Measurements from ENCODE around the gene MYH3.

The MYH3 gene

DNA sequence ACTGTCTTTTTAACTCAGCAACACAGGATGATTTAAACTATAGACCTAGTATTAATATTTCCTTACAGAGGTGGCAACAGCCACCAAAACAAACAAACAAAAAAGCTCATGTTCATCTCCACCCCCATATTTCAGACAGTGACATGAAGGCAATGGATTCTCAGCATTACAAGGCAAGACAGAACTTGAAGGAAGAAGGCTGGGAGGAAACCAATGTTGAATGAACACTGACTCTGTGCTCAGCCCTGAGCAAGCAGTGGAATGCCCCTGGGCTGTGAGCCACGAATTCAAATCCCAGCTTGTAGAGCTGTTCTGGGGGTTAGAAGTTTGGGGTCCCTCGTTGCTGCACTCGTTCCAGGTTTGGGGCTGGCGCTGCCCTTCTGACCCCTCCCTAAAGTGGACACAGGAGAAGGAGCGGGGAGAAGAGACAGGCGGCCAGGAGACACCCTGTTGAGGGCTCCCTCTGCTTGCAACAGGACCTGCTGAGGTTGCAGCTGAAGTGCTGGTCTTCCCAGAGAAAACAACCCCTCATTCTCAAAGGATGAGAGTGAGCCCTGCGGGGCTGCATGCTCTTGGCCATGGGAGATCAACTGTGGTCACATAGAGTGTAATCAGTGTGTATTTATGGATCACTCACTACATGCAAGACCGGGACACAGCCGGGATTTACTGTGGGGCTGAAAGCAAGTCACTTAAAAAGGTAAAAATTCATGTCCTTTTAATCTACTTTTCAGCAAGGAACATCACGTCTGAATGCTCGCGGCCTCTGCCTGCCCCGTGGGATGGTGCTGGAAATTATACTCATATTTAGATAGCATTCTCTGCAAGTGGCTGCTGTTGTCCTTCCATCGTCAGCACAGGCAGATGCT lies 34.3 kb downstream of the MYH3 start:
- Histone ChIP-seq H3K9ac (no peak overlapping the region), H3K27me3 (ENCODE audit: insufficient read depth, low read depth) (no peaks in the 10 kb centered on the region), H3K4me2 (no peak overlapping the region), H3K4me3 (IDR thresholded peaks at IDR 0.05; ENCODE audit: insufficient read depth, low read depth, low read length) (no peak overlapping the region), H3K4me1 (ENCODE audit: low read depth, poor library complexity, severe bottlenecking) (no peaks in the 10 kb centered on the region), H3K79me2 (ENCODE audit: insufficient read depth, low read depth) (no peaks in the 10 kb centered on the region), H2AFZ (ENCODE audit: low read depth) (no peak overlapping the region), H3K27ac (no peak overlapping the region), H4K20me1 (ENCODE audit: insufficient read depth) (no peaks in the 10 kb centered on the region), H3K36me3 (ENCODE audit: insufficient read depth) (no peaks in the 10 kb centered on the region)
- no peak for TF ChIP-seq CTCF (conservative IDR thresholded peaks at IDR 0.05; ENCODE audit: low read depth, low read length)

DNA sequence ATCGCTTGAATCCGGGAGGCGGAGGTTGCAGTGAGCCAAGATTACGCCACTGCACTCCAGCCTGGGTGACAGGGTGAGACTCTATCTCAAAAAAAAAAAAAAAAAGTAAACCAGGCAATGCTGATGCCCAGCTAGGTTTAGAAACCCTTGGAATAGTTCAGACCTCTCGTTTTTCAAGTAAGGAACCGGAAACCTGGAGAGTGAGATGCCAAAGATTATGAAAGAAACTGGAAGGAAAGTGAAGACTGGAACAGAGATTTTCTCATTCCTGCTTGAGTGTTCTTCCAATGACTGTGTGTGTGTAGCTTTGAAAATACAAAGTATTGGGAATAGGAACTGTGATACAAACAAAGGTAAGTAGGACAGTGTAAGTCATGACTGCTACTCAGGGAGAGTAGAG lies 35.7 kb downstream of the MYH3 start:
- Histone ChIP-seq H3K9ac (no peak overlapping the region), H4K20me1 (ENCODE audit: insufficient read depth) (no peaks in the 10 kb centered on the region), H3K4me2 (no peak overlapping the region), H3K27me3 (ENCODE audit: insufficient read depth, low read depth) (no peaks in the 10 kb centered on the region), H3K4me3 (IDR thresholded peaks at IDR 0.05; ENCODE audit: insufficient read depth, low read depth, low read length) (no peak overlapping the region), H3K4me1 (ENCODE audit: low read depth, poor library complexity, severe bottlenecking) (no peaks in the 10 kb centered on the region), H3K79me2 (ENCODE audit: insufficient read depth, low read depth) (no peaks in the 10 kb centered on the region), H2AFZ (ENCODE audit: low read depth) (no peak overlapping the region), H3K27ac (no peak overlapping the region), H3K36me3 (ENCODE audit: insufficient read depth) (no peaks in the 10 kb centered on the region)
- TF ChIP-seq CTCF (conservative IDR thresholded peaks at IDR 0.05; ENCODE audit: low read depth, low read length): no peak

GRCh38 chr17:10620823-10621222 lies 36.3 kb downstream of the MYH3 start:
- Histone ChIP-seq H3K36me3 (ENCODE audit: insufficient read depth) (no peaks in the 10 kb centered on the region), H4K20me1 (ENCODE audit: insufficient read depth) (no peaks in the 10 kb centered on the region), H3K79me2 (ENCODE audit: insufficient read depth, low read depth) (no peaks in the 10 kb centered on the region), H3K9ac (no peak overlapping the region), H3K4me3 (IDR thresholded peaks at IDR 0.05; ENCODE audit: insufficient read depth, low read depth, low read length) (no peak overlapping the region), H3K4me2 (no peak overlapping the region), H3K27me3 (ENCODE audit: insufficient read depth, low read depth) (no peaks in the 10 kb centered on the region), H3K27ac (no peak overlapping the region), H3K4me1 (ENCODE audit: low read depth, poor library complexity, severe bottlenecking) (no peaks in the 10 kb centered on the region), H2AFZ (ENCODE audit: low read depth) (no peak overlapping the region)
- TF ChIP-seq CTCF (conservative IDR thresholded peaks at IDR 0.05; ENCODE audit: low read depth, low read length): no peak

GRCh38 chr17:10618202-10618635 lies 38.9 kb downstream of the MYH3 start:
- Histone ChIP-seq H3K9ac (no peak overlapping the region), H3K36me3 (ENCODE audit: insufficient read depth) (no peaks in the 10 kb centered on the region), H3K27me3 (ENCODE audit: insufficient read depth, low read depth) (no peaks in the 10 kb centered on the region), H3K4me3 (IDR thresholded peaks at IDR 0.05; ENCODE audit: insufficient read depth, low read depth, low read length) (no peak overlapping the region), H2AFZ (ENCODE audit: low read depth) (no peak overlapping the region), H4K20me1 (ENCODE audit: insufficient read depth) (no peaks in the 10 kb centered on the region), H3K4me1 (ENCODE audit: low read depth, poor library complexity, severe bottlenecking) (no peaks in the 10 kb centered on the region), H3K79me2 (ENCODE audit: insufficient read depth, low read depth) (no peaks in the 10 kb centered on the region), H3K27ac (no peak overlapping the region), H3K4me2 (no peak overlapping the region)
- peak; percentile 47 for TF ChIP-seq CTCF (conservative IDR thresholded peaks at IDR 0.05; ENCODE audit: low read depth, low read length)

All from KMS-11 (cell line).